K562 (cell line): Measurements from ENCODE around the gene TMC4. TPM values are rescaled to one million over a fixed set of nuclear protein-coding genes. Genes with fewer than 3 reads are reported as not detected.

ENCODE experiments used
- CREB1 ChIP-seq, 2 experiments: sonication (generic) in 1 of 2; formaldehyde crosslinking in 1 of 2; IDR thresholded peaks; 2 replicates each; pipeline versions ENCODE4 v1.6.1 to v1.8.0; 2012 to 2022; ENCODE audit warnings: inconsistent platforms in 1 of 2, mild to moderate bottlenecking in 1 of 2, missing genetic modification reagents in 1 of 2, moderate library complexity in 1 of 2
- CTCFL ChIP-seq: IDR thresholded peaks from 2 replicates; pipeline ENCODE4 v1.6.1; 2011; ENCODE audit warnings: borderline replicate concordance, low read depth, mild to moderate bottlenecking, moderate library complexity, low read length; ENCODE audit not compliant: insufficient read depth, poor library complexity, severe bottlenecking
- E2F5 ChIP-seq: sonication (generic); formaldehyde crosslinking; IDR thresholded peaks from 2 replicates; pipeline ENCODE4 v1.8.0; 2022; ENCODE audit warnings: mild to moderate bottlenecking, missing genetic modification reagents
- HDAC2 ChIP-seq: fragments of 450-650 bp; IDR thresholded peaks from 2 replicates; pipeline ENCODE4 v1.6.1; 2016; ENCODE audit warnings: mild to moderate bottlenecking
- HDAC6 ChIP-seq: IDR thresholded peaks from 2 replicates; pipeline ENCODE4 v1.6.1; 2012; ENCODE audit warnings: low read depth, mild to moderate bottlenecking, control low read depth, inconsistent platforms, low read length, moderate library complexity
- HNRNPK ChIP-seq: fragments of 200-400 bp; formaldehyde crosslinking; IDR thresholded peaks from one replicate; pipeline ENCODE4 v1.6.1; 2018; ENCODE audit warnings: mild to moderate bottlenecking, low read depth, low read length; ENCODE audit not compliant: poor library complexity, severe bottlenecking
- HNRNPUL1 ChIP-seq: fragments of 200-400 bp; formaldehyde crosslinking; IDR thresholded peaks from 2 replicates; pipeline ENCODE4 v1.6.1; 2017; ENCODE audit warnings: low read length
- MNT ChIP-seq, 2 experiments: fragments of 450-650 bp; conservative IDR thresholded peaks; 2 replicates each; pipeline ENCODE4 v1.6.1; 2017; ENCODE audit warnings: mild to moderate bottlenecking in 2 of 2, moderate library complexity in 2 of 2
- MYNN ChIP-seq, 2 experiments: sonication (generic); formaldehyde crosslinking in 1 of 2; IDR thresholded peaks; 2 replicates each; pipeline versions ENCODE4 v1.5.0 to v1.6.1; 2016 to 2020; ENCODE audit warnings: antibody characterized with exemption in 1 of 2, missing genetic modification reagents in 1 of 2
- RBM14 ChIP-seq: fragments of 200-400 bp; formaldehyde crosslinking; IDR thresholded peaks from 2 replicates; pipeline ENCODE4 v1.6.1; 2018; ENCODE audit warnings: low read depth, mild to moderate bottlenecking, low read length, moderate library complexity, borderline replicate concordance; ENCODE audit not compliant: insufficient read depth
- SMARCC2 ChIP-seq: fragments of 450-650 bp; IDR thresholded peaks from 2 replicates; pipeline ENCODE4 v1.6.1; 2017; ENCODE audit warnings: antibody characterized with exemption, moderate library complexity, mild to moderate bottlenecking, low read depth
- THRB ChIP-seq: fragments of 450-650 bp; formaldehyde crosslinking; conservative IDR thresholded peaks from 2 replicates; pipeline ENCODE4 v1.4.0; 2022; ENCODE audit warnings: mild to moderate bottlenecking, missing genetic modification characterization
- ZNF639 ChIP-seq, 2 experiments: fragments of 200-800 bp in 1 of 2; sonication (Bioruptor generic) in 1 of 2; sonication (generic) in 1 of 2; formaldehyde crosslinking in 1 of 2; IDR thresholded peaks in 1 of 2; conservative IDR thresholded peaks in 1 of 2; 2 replicates each; pipeline versions ENCODE4 v1.5.0 to v1.6.1; 2016 to 2020; ENCODE audit warnings: missing compliant biosample characterization in 1 of 2, missing genetic modification characterization in 1 of 2, missing genetic modification reagents in 1 of 2
- polyA plus RNA-seq, 8 experiments: library from polyadenylated mRNA; depleted of rRNA in 4 of 8; stranded (reverse) in 5 of 8; unstranded in 3 of 8; fragments of >200 nt; fragmentation: Nextera tagmentation in 2 of 8; fragmentation: Illumina TruSeq in 1 of 8; extraction: Ambion mirVana in 2 of 8; extraction: Trizol in 1 of 8; gene quantifications; 2 replicates each; pipeline versions ENCODE4 v1.2.1 to v1.2.3, GENCODE V29; 2011 to 2014; ENCODE audit warnings: inconsistent platforms in 1 of 8, missing spikeins in 1 of 8
- total RNA-seq, 7 experiments: library from RNA; depleted of rRNA in 6 of 7; stranded (reverse); fragments of >200 nt in 6 of 7; fragmentation: Illumina TruSeq in 2 of 7; extraction: Trizol in 2 of 7; gene quantifications; 2 replicates each; pipeline versions ENCODE4 v1.2.1 to v1.2.3, GENCODE V29; 2011 to 2021; ENCODE audit warnings: low replicate concordance in 1 of 7

TMC4 gene
- total and polyA plus RNA-seq, 9 of the 15 experiments (the other 6 are each of a cell fraction or from before 2014, with no cell fraction given), result 0.12 to 0.79 (median 0.36) TPM; not detected in 2

- no peak for TF ChIP-seq THRB (CRISPR knock-in tag)
- no peak for TF ChIP-seq CTCFL
- no peak for TF ChIP-seq HNRNPK
- TF ChIP-seq SMARCC2, result no peak
- peak; percentile 94 to 98 for TF ChIP-seq MNT (conservative IDR thresholded peaks at IDR 0.05)
- TF ChIP-seq ZNF639 (CRISPR knock-in tag; conservative IDR thresholded peaks at IDR 0.05 in 1 of 2, IDR thresholded peaks at IDR 0.05 in 1 of 2), result peak in 1 of 2 experiments; percentile 90; a peak in 2 of 4 replicates
- peak; percentile 98 for TF ChIP-seq CREB1 (IDR thresholded peaks at IDR 0.05)
- peak; percentile 100 for TF ChIP-seq CREB1 (CRISPR knock-in tag; IDR thresholded peaks at IDR 0.05)
- TF ChIP-seq MYNN (IDR thresholded peaks at IDR 0.05), result peak; percentile 75; the same call in 1 of the 2 replicates
- no peak for TF ChIP-seq MYNN (CRISPR knock-in tag; IDR thresholded peaks at IDR 0.05)
- TF ChIP-seq RBM14, result no peak
- no peak for TF ChIP-seq HDAC6
- peak; percentile 91 for TF ChIP-seq HDAC2
- TF ChIP-seq E2F5 (CRISPR knock-in tag), result peak; percentile 85; the same call in 1 of the 2 replicates
- no peak for TF ChIP-seq HNRNPUL1
Measured at GRCh38 chr19:54115109-54116063, 57.6 kb downstream of the TMC4 start, which contains the start of the genes PRPF31 and TFPT (continued).
